Measurements from ENCODE around the gene SLC25A51. TPM values are rescaled to one million over a fixed set of nuclear protein-coding genes. Genes with fewer than 3 reads are reported as not detected.

SLC25A51 gene
- total RNA-seq, 6 experiments from 2014 or later, result 29.1 to 35.0 (median 32.9) TPM

- DNase-seq, result no peak
- TF ChIP-seq CTCF (IDR thresholded peaks at IDR 0.05), result no peak
- Mint-ChIP-seq H3K4me3 (no peak overlapping the region), H3K27ac (no peak overlapping the region), H3K27me3 (ENCODE audit: insufficient read depth) (peaks cover 16% of the 10 kb centered on the region), H3K9me3 (no peaks in the 10 kb centered on the region), H3K4me1 (ENCODE audit: low read depth) (peaks cover 9% of the 10 kb centered on the region), H3K36me3 (ENCODE audit: low read depth) (peaks cover 5% of the 10 kb centered on the region; the same call in 1 of the 2 replicates)
Observed at GRCh38 chr9:37917801-37918664, 14.1 kb upstream of the SLC25A51 start.

GRCh38 chr9:37917313-37917731 is 13.4 kb upstream of the SLC25A51 start:
- DNase-seq, result no peak
- Mint-ChIP-seq H3K27ac (no peak overlapping the region), H3K9me3 (no peaks in the 10 kb centered on the region), H3K4me1 (ENCODE audit: low read depth) (peaks cover 9% of the 10 kb centered on the region), H3K36me3 (ENCODE audit: low read depth) (peaks cover 5% of the 10 kb centered on the region; the same call in 1 of the 2 replicates), H3K27me3 (ENCODE audit: insufficient read depth) (peaks cover 16% of the 10 kb centered on the region), H3K4me3 (no peak overlapping the region)
- TF ChIP-seq CTCF (IDR thresholded peaks at IDR 0.05), result no peak

GRCh38 chr9:37916471-37917312 is 12.8 kb upstream of the SLC25A51 start:
- Mint-ChIP-seq H3K9me3 (no peaks in the 10 kb centered on the region), H3K4me3 (no peak overlapping the region), H3K27me3 (ENCODE audit: insufficient read depth) (peaks cover 16% of the 10 kb centered on the region), H3K36me3 (ENCODE audit: low read depth) (peaks cover 5% of the 10 kb centered on the region; the same call in 1 of the 2 replicates), H3K4me1 (ENCODE audit: low read depth) (peaks cover 9% of the 10 kb centered on the region), H3K27ac (no peak overlapping the region)
- no peak for TF ChIP-seq CTCF (IDR thresholded peaks at IDR 0.05)
- DNase-seq, result no peak

GRCh38 chr9:37915911-37916470 is 12.1 kb upstream of the SLC25A51 start:
- no peak overlapping the region for H3K27ac Mint-ChIP-seq
- no peak for TF ChIP-seq CTCF (IDR thresholded peaks at IDR 0.05)
- H3K4me1 Mint-ChIP-seq (ENCODE audit: low read depth), result peaks cover 9% of the 10 kb centered on the region
- H3K27me3 Mint-ChIP-seq (ENCODE audit: insufficient read depth), result peaks cover 16% of the 10 kb centered on the region
- no peak for DNase-seq
- peaks cover 5% of the 10 kb centered on the region; the same call in 1 of the 2 replicates for H3K36me3 Mint-ChIP-seq (ENCODE audit: low read depth)
- no peak overlapping the region for H3K4me3 Mint-ChIP-seq
- H3K9me3 Mint-ChIP-seq, result no peaks in the 10 kb centered on the region

GRCh38 chr9:37914701-37915358 is 10.9 kb upstream of the SLC25A51 start:
- Mint-ChIP-seq H3K36me3 (ENCODE audit: low read depth) (peaks cover 5% of the 10 kb centered on the region; the same call in 1 of the 2 replicates), H3K27ac (no peak overlapping the region), H3K4me1 (ENCODE audit: low read depth) (peaks cover 9% of the 10 kb centered on the region), H3K9me3 (no peaks in the 10 kb centered on the region), H3K27me3 (ENCODE audit: insufficient read depth) (peaks cover 19% of the 10 kb centered on the region), H3K4me3 (no peak overlapping the region)
- TF ChIP-seq CTCF (IDR thresholded peaks at IDR 0.05), result no peak
- no peak for DNase-seq
